D721Med (cell line): ENCODE measurements around the gene FDCSP.

Experiments
- DNase-seq: peaks from one replicate; pipeline ENCODE4 v3.0.0; 2011; ENCODE audit warnings: low spot score; ENCODE audit not compliant: insufficient read length
- FAIRE-seq: peaks from 2 replicates; lab custom pipeline; 2011; peaks lifted over from hg19 to GRCh38; lab: Jason Lieb, UNC
- CTCF ChIP-seq: IDR thresholded peaks from 2 replicates; pipeline ENCODE4 v1.5.1; 2012; ENCODE audit warnings: mild to moderate bottlenecking, control low read depth; ENCODE audit not compliant: insufficient read depth; ENCODE audit errors: missing control alignments

Gene FDCSP

GRCh38 chr4:70183168-70183939 lies 42.6 kb upstream of the FDCSP start:
- FAIRE-seq (peak; percentile 46), DNase-seq (no peak)
- TF ChIP-seq CTCF = peak; percentile 49

DNA sequence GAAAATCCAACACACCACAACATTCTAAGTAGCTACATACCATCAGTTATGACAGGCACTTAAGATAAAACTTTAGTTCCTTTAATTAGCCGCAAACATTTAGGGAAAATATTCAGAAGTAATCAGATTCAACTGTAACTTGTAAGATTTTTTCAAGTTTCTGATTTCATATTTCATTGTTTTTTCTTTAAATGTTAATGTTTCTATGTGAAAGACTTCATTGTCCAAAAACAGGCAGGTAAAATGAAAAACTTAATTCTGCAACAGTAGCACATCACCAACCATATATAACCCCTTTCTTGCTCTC lies 42.0 kb upstream of the FDCSP start:
- no peak for TF ChIP-seq CTCF
- no peak for FAIRE-seq
- no peak for DNase-seq

GRCh38 chr4:70187216-70187615 lies 38.7 kb upstream of the FDCSP start:
- FAIRE-seq = peak; percentile 38
- DNase-seq = no peak
- no peak for TF ChIP-seq CTCF

DNA sequence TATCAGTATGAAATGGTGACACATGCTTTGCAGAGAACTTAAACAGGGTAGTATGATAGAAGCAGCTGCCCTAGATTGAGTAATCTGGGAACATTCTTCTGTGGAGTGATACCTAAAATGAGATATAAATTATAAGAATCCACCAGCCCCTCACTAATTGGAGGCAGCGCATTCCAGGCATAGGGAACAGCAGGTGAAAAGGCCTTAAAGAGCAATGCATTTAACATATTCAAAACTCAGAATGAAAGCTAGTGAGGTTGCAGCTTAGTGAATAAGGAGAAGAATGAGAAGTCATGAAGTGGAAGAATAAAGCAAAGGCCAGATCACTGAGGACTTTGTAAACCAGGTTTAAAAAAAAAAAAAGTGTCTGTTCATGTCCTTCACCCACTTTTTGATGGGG lies 35.3 kb upstream of the FDCSP start:
- no peak for TF ChIP-seq CTCF
- no peak for DNase-seq
- FAIRE-seq = no peak

- FAIRE-seq = no peak
- no peak for TF ChIP-seq CTCF
- DNase-seq = no peak
Measured at GRCh38 chr4:70191647-70192046, 34.3 kb upstream of the FDCSP start.

GRCh38 chr4:70192895-70193294 lies 33.0 kb upstream of the FDCSP start:
- FAIRE-seq (peak; percentile 46), DNase-seq (no peak)
- no peak for TF ChIP-seq CTCF

DNA sequence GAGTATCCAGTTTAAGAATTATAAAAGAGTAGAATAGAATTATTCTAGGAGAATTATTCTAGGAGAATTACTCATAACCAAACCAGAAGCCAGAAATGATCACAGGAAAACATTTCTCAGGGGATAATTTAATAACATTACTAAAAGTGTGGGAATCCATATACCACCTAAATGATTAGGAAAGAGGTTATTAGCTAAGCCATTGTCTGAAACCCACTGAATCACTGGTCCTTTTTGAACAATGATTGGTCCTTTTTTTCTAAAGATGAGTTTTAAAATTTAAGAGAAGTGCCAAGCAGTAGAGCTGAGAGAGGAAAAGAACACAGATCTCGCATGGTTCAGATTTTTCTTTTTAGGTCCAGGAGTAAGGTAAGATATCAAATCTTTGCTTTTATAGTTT lies 30.5 kb upstream of the FDCSP start, which contains the start of gene ODAM:
TSS of gene ODAM (plus strand) at position 301 of the 400 bp plus-strand sequence. CDS start 819 bp downstream, outside the sequence.
- no peak for TF ChIP-seq CTCF
- DNase-seq = no peak
- no peak for FAIRE-seq
